AG08396 (cell line): ENCODE results near the gene EML4.
"Not testable (repeated sequence)": the region's sequence is repeated elsewhere in the genome, so short reads cannot be mapped to it uniquely, and the experiment has no call there.

Source experiments
- DNase-seq: peaks from one replicate; pipeline ENCODE4 v3.0.0; 2012; ENCODE audit warnings: low spot score, mixed read lengths

Gene EML4

GRCh38 chr2:42359304-42359964, 190.3 kb downstream of the EML4 start:
- no peak for DNase-seq

- DNase-seq: no peak
Observed at GRCh38 chr2:42359965-42360483, 190.9 kb downstream of the EML4 start.

GRCh38 chr2:42360493-42360889, 191.3 kb downstream of the EML4 start:
- no peak for DNase-seq

GRCh38 chr2:42360890-42361727, 192.0 kb downstream of the EML4 start, which contains the start of gene COX7A2L:
Gene COX7A2L, minus strand, starts transcription at chr2:42361217. Its CDS starts 56 bp downstream, at chr2:42361161.
- DNase-seq: peak; percentile 97

GRCh38 chr2:42361728-42362283, 192.7 kb downstream of the EML4 start:
- DNase-seq: no peak

- DNase-seq: no peak
Observed at GRCh38 chr2:42363413-42363812, 194.3 kb downstream of the EML4 start.

- no peak for DNase-seq
Observed at GRCh38 chr2:42364658-42365057, 195.5 kb downstream of the EML4 start.

- DNase-seq: no peak
Observed at GRCh38 chr2:42366411-42366810, 197.3 kb downstream of the EML4 start.

GRCh38 chr2:42367835-42368234, 198.7 kb downstream of the EML4 start:
- no peak for DNase-seq

GRCh38 chr2:42368817-42369531, 199.8 kb downstream of the EML4 start:
- DNase-seq: no peak

GRCh38 chr2:42369532-42370229, 200.5 kb downstream of the EML4 start:
- no peak for DNase-seq

- no peak for DNase-seq
Observed at GRCh38 chr2:42371611-42372473, 202.7 kb downstream of the EML4 start.

- no peak for DNase-seq
Observed at GRCh38 chr2:42372474-42373200, 203.5 kb downstream of the EML4 start.

GRCh38 chr2:42376758-42377157, 207.6 kb downstream of the EML4 start:
- DNase-seq: no peak

- DNase-seq: no peak
Observed at GRCh38 chr2:42378415-42378814, 209.3 kb downstream of the EML4 start.

GRCh38 chr2:42380026-42380425, 210.9 kb downstream of the EML4 start:
- DNase-seq: not testable (repeated sequence)

GRCh38 chr2:42382144-42382543, 213.0 kb downstream of the EML4 start:
- DNase-seq: no peak
